Measurements from ENCODE around the gene ME2.
"Not testable (repeated sequence)": the region's sequence is repeated elsewhere in the genome, so short reads cannot be mapped to it uniquely, and the experiment has no call there.

Gene ME2

DNA sequence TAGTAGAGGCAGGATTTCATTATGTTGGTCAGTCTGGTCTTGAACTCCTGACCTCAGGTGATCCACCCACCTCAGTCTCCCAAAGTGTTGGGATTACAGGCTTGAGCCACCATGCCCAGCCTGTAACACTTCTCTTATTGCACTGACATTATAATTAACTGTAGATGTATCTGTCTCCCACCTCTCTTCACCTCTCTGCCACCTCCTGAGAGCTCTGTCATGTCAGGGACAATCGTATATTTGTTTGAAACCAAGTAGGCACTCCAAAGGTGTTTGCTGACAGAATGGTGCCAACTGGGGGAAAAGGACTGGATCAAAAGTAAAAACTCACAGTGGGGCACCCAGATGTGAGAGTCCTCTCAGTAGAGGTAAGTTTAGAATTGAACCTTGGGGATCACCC is 17.3 kb upstream of the ME2 start:
- DNase-seq (ENCODE audit: low spot score), result no peak

DNA sequence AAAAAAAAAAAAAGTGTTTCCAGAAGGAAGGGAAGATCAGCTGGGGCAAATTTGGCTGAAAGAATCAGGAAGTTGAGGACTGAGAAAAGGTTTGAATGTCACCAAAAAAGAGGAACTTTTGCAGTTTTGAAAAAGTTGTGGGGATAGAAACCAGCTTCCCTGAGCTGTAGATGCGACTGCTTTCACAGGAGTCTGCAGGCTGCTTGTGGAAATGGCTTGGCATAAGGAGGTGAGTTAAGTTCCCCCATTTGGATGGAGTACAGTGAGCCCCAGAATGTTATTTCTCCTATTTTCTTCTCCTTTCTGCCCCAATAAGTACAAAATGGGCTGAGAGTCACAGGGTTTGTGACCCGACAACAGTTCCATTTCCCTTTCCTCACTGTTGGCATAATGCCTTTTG is 16.5 kb upstream of the ME2 start:
- no peak for DNase-seq (ENCODE audit: low spot score)

GRCh38 chr18:50863840-50864375 is 15.0 kb upstream of the ME2 start:
- no peak for DNase-seq (ENCODE audit: low spot score)

DNA sequence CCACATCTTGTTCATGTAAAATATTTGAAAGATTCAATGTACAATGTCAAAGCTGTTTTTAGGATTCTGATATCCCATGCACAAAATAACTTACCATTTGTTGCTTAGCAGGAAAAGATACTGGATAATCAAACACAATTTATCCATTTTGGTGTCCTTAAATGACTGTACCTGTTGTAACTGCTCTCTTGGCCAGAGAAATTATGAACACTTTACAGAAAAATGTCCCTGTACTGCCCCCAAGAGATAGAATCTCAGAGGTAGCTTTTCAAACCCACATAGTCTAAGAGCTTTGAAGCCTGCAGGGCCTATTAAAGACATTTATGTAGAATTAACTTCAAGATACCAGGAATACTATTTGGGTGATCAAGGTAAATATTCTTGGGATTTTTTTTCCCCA is 12.2 kb upstream of the ME2 start:
- no peak for DNase-seq (ENCODE audit: low spot score)

GRCh38 chr18:50869150-50869549 is 9.8 kb upstream of the ME2 start:
- no peak for DNase-seq (ENCODE audit: low spot score)

- no peak for DNase-seq (ENCODE audit: low spot score)
Measured at GRCh38 chr18:50870138-50870845, 8.6 kb upstream of the ME2 start.

GRCh38 chr18:50871846-50872245 is 7.1 kb upstream of the ME2 start:
- no peak for DNase-seq (ENCODE audit: low spot score)

DNA sequence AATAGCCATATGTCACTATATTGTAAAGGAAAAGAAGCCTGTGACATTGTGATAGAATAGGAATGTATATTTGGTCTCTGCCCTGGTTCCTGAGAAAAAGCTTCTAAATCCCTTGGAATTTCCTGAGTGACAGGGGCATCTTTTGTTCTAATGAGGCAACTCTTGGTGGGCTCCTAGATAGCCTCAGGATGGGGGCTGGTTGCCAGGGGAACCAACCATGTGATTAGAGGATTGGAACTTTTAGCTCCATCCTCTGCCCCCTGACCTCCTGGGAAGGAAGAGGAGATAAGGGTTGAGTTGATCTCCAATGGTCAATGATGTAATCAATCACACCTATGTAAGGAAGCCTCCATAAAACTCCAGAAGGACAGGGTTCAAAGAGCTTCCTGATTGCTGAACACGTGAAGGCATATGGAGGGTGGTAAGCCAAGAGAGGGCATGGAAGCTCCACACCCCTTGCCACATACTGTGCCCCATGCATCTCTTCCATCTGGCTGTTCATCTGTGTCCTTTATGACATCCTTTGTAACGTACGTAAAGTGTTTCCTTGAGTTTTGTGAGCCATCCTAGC is 2.9 kb upstream of the ME2 start:
- no peak for DNase-seq (ENCODE audit: low spot score)

GRCh38 chr18:50877545-50878265 is 1.2 kb upstream of the ME2 start:
- no peak for DNase-seq (ENCODE audit: low spot score)

GRCh38 chr18:50879302-50880118 is 592 bp downstream of the ME2 start:
- DNase-seq (ENCODE audit: low spot score), result peak; percentile 36

GRCh38 chr18:50880119-50880465 is 1.2 kb downstream of the ME2 start:
- DNase-seq (ENCODE audit: low spot score), result no peak

GRCh38 chr18:50880944-50881343 is 2.0 kb downstream of the ME2 start:
- DNase-seq (ENCODE audit: low spot score), result not testable (repeated sequence)

DNA sequence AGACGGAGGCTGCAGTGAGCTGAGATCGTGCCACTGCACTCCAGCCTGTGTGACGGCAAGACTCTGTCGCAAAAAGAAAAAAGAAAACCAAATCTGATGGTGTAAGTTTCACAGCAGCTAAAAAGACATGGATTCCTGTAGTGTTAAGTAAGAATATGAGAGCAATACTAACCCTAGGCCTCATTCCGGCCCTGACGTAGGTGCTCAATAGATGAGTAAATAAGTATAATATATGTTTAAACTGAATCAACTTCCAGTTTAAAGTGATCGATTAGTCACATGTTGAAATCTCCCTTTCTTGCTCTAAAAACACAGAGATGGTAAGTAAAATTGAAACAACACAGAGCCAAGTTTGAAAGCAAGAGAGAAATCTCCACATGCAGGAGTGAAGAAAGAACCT is 8.0 kb downstream of the ME2 start:
- no peak for DNase-seq (ENCODE audit: low spot score)

GRCh38 chr18:50895350-50896045 is 16.6 kb downstream of the ME2 start:
- no peak for DNase-seq (ENCODE audit: low spot score)

- DNase-seq (ENCODE audit: low spot score), result no peak
Measured at GRCh38 chr18:50896093-50896492, 17.2 kb downstream of the ME2 start.

- no peak for DNase-seq (ENCODE audit: low spot score)
Measured at GRCh38 chr18:50898919-50899318, 20.0 kb downstream of the ME2 start.

DNA sequence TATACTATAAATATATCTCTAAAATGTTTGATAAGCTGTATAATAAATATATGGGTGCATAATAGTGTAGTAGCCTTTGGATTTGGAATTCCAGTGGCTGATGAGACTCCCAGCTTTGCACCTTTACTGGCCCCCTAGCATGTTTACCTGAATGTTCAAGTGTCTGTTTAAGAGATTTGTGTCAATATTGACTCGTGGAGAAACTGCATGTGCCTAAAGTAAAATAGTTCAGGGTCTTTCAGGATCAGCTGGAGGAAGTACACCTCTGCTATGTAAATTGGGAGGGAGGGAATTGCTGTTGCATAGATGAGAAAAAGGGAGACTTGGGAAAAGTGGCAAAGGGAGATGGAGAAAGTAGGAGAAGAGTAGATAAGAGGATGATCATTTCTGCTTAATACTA is 23.9 kb downstream of the ME2 start:
- no peak for DNase-seq (ENCODE audit: low spot score)

DNA sequence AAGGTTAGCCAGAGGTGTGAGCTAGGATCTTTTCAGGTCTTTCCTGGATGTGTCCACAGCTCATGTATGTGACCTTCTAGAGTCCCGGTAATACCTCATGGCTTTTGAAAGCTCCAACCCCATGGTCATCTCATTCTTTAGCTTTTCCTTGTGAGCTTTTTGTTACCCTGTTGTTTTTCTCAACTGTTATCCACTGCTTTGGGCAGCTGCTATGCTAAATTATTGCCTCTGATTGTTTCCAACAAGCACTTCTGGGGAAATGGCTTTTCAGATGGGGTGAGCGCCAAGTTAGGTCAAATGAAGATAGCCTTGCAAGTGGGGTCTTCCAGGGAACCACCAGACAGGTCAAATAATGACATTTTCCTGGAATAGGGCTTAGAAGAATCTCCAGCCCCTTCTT is 27.9 kb downstream of the ME2 start:
- DNase-seq (ENCODE audit: low spot score), result no peak

DNA sequence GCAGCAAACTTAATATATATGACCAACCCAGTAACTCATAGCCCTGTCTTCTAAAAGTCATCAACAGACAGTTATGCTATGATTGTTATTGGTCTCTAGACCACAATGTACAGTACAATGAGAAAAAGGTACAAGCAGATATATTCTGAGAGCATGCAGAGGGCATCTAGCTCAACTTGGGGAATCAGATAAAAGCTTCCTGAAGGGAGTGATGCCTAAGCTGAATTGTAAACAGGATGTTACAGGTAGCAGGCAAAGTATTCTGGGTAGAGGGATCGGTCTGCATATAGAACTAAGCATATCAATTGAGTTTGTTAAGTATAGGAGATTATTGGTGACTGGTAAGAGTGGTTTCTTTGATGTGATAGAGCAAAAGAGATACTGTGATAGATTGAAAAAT is 30.3 kb downstream of the ME2 start:
- no peak for DNase-seq (ENCODE audit: low spot score)

- no peak for DNase-seq (ENCODE audit: low spot score)
Measured at GRCh38 chr18:50911006-50911405, 32.1 kb downstream of the ME2 start.

- DNase-seq (ENCODE audit: low spot score), result peak; percentile 6
Measured at GRCh38 chr18:50917021-50917420, 38.1 kb downstream of the ME2 start.

GRCh38 chr18:50918153-50918552 is 39.2 kb downstream of the ME2 start:
- DNase-seq (ENCODE audit: low spot score), result no peak
